Astrocyte of the cerebellum (primary cell): Measurements from ENCODE around the gene LAPTM5.

Source experiments
- DNase-seq: peaks from one replicate; pipeline ENCODE4 v3.0.0-alpha.2; 2011; ENCODE audit warnings: low read depth
- H3K4me3 ChIP-seq: 2 replicates; pipeline ENCODE4 v1.5.1; 2011; ENCODE audit warnings: mild to moderate bottlenecking, low read depth, low read length, moderate library complexity
- CTCF ChIP-seq: IDR thresholded peaks from 2 replicates; pipeline ENCODE4 v1.5.1; 2012; ENCODE audit warnings: low read length, low read depth, moderate library complexity, mild to moderate bottlenecking; ENCODE audit errors: missing control alignments
- in situ Hi-C: cut with HindIII; loops from 2 replicates; pipeline ENCODE4 v1.10.0; 2017; ENCODE audit warnings: low sequenced_read_pairs

LAPTM5 gene

GRCh38 chr1:30765556-30766434 is 8.2 kb upstream of the LAPTM5 start:
- DNase-seq = no peak
- in situ Hi-C loops = no loop called here
- no peak for TF ChIP-seq CTCF
- H3K4me3 ChIP-seq = no peak overlapping the region

- no peak for TF ChIP-seq CTCF
- in situ Hi-C loops = no loop called here
- H3K4me3 ChIP-seq = no peak overlapping the region
- DNase-seq = no peak
Measured at GRCh38 chr1:30764939-30765555, 7.5 kb upstream of the LAPTM5 start.

- no peak for DNase-seq
- in situ Hi-C loops = no loop called here
- TF ChIP-seq CTCF = no peak
- H3K4me3 ChIP-seq = no peak overlapping the region
Measured at GRCh38 chr1:30764396-30764795, 6.8 kb upstream of the LAPTM5 start.

- H3K4me3 ChIP-seq = no peak overlapping the region
- no peak for DNase-seq
- no peak for TF ChIP-seq CTCF
- in situ Hi-C loops = no loop called here
Measured at GRCh38 chr1:30763651-30764248, 6.2 kb upstream of the LAPTM5 start.

GRCh38 chr1:30762930-30763650 is 5.5 kb upstream of the LAPTM5 start:
- DNase-seq = no peak
- no peak for TF ChIP-seq CTCF
- no peak overlapping the region for H3K4me3 ChIP-seq
- in situ Hi-C loops = no loop called here
